Measurements from ENCODE around the gene TRIM8. TPM values are rescaled to one million over a fixed set of nuclear protein-coding genes. Genes with fewer than 3 reads are reported as not detected.

Gene TRIM8
- total and polyA plus RNA-seq, 2 of the 8 experiments (the other 6 are each of a cell fraction or from before 2014, with no cell fraction given) = 24.9 to 38.8 TPM

- TF ChIP-seq CHD7 (IDR thresholded peaks at IDR 0.05; ENCODE audit: insufficient replicate concordance, low read length) = no peak
These were observed 32.7 kb upstream of the TRIM8 start (continued) for GRCh38 chr10:102611514-102612087.
